Right lobe of liver (tissue), 4 donors: ENCODE measurements around the gene CELA2A.
"Not testable (repeated sequence)": the region's sequence is repeated elsewhere in the genome, so short reads cannot be mapped to it uniquely, and the experiment has no call there.

Source experiments
- POLR2A ChIP-seq: fragments of 450-650 bp; IDR thresholded peaks from one replicate; pipeline ENCODE4 v1.6.1; 2017; ENCODE audit warnings: antibody characterized with exemption, mild to moderate bottlenecking
- TF ChIP-seq, protein P1 (sequence below), 4 donors: fragments of 200-600 bp in 3 of 4; fragments of 450-650 bp in 1 of 4; IDR thresholded peaks; one replicate each; pipeline versions ENCODE4 v1.5.1 to v1.8.0; 2016 to 2022; ENCODE audit warnings: antibody characterized with exemption in 4 of 4, mild to moderate bottlenecking in 2 of 4
- donor health status: DM: no; HTN: no; CAD: no.
- donor health status: DM: no; HTN: no; CAD: no.
- donor health status: DM: no; HTN: yes; CAD: no.

DNA sequence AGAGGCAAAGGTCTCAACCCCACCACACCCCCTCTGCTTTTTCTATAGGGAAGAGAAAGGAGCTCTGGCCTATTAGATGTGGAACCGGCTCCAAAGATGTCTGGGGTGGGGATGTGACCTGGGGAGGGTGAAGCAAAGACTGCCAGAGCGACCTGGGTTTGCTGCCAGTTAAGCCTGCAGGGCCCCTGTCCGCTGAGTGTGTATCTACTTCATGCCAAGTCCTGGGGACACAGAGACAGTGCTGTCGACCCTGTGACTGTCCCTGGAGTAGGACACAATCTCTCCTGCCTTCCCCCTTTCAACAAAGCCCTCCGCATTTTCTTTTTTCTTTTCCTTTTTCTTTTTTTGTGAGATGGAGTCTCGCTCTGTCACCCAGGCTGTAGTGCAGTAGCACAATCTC lies 25.9 kb downstream of the CELA2A start:
- TF ChIP-seq, protein P1, sequence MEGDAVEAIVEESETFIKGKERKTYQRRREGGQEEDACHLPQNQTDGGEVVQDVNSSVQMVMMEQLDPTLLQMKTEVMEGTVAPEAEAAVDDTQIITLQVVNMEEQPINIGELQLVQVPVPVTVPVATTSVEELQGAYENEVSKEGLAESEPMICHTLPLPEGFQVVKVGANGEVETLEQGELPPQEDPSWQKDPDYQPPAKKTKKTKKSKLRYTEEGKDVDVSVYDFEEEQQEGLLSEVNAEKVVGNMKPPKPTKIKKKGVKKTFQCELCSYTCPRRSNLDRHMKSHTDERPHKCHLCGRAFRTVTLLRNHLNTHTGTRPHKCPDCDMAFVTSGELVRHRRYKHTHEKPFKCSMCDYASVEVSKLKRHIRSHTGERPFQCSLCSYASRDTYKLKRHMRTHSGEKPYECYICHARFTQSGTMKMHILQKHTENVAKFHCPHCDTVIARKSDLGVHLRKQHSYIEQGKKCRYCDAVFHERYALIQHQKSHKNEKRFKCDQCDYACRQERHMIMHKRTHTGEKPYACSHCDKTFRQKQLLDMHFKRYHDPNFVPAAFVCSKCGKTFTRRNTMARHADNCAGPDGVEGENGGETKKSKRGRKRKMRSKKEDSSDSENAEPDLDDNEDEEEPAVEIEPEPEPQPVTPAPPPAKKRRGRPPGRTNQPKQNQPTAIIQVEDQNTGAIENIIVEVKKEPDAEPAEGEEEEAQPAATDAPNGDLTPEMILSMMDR (IDR thresholded peaks at IDR 0.05): not testable (repeated sequence)
- TF ChIP-seq POLR2A: not testable (repeated sequence)
